ENCODE data around the gene CACNA1D.
"Not testable (repeated sequence)": the region's sequence is repeated elsewhere in the genome, so short reads cannot be mapped to it uniquely, and the experiment has no call there.

Gene CACNA1D

GRCh38 chr3:53530205-53530604 is 35.8 kb downstream of the CACNA1D start:
- no peak for FAIRE-seq

- FAIRE-seq: no peak
These were observed 37.3 kb downstream of the CACNA1D start for GRCh38 chr3:53531749-53532148.

- no peak for FAIRE-seq
These were observed 39.1 kb downstream of the CACNA1D start for GRCh38 chr3:53533472-53533871.

GRCh38 chr3:53534216-53534615 is 39.8 kb downstream of the CACNA1D start:
- no peak for FAIRE-seq

- no peak for FAIRE-seq
These were observed 40.4 kb downstream of the CACNA1D start for GRCh38 chr3:53534676-53535400.

- FAIRE-seq: no peak
These were observed 41.9 kb downstream of the CACNA1D start for GRCh38 chr3:53536282-53536681.

GRCh38 chr3:53544357-53544756 is 49.9 kb downstream of the CACNA1D start:
- no peak for FAIRE-seq

- no peak for FAIRE-seq
These were observed 51.0 kb downstream of the CACNA1D start for GRCh38 chr3:53545310-53545995.

GRCh38 chr3:53545996-53546359 is 51.6 kb downstream of the CACNA1D start:
- no peak for FAIRE-seq

- no peak for FAIRE-seq
These were observed 52.9 kb downstream of the CACNA1D start for GRCh38 chr3:53547327-53547726.

GRCh38 chr3:53550005-53550620 is 55.7 kb downstream of the CACNA1D start:
- no peak for FAIRE-seq

- FAIRE-seq: no peak
These were observed 56.9 kb downstream of the CACNA1D start for GRCh38 chr3:53551324-53551723.

- no peak for FAIRE-seq
These were observed 58.3 kb downstream of the CACNA1D start for GRCh38 chr3:53552730-53553129.

- no peak for FAIRE-seq
These were observed 58.8 kb downstream of the CACNA1D start for GRCh38 chr3:53553200-53553599.

GRCh38 chr3:53554559-53555067 is 60.2 kb downstream of the CACNA1D start:
- no peak for FAIRE-seq

GRCh38 chr3:53555068-53555588 is 60.7 kb downstream of the CACNA1D start:
- FAIRE-seq: no peak

- FAIRE-seq: no peak
These were observed 72.2 kb downstream of the CACNA1D start for GRCh38 chr3:53566461-53567145.

- no peak for FAIRE-seq
These were observed 75.7 kb downstream of the CACNA1D start for GRCh38 chr3:53570081-53570480.

- FAIRE-seq: no peak
These were observed 76.3 kb downstream of the CACNA1D start for GRCh38 chr3:53570709-53571108.

GRCh38 chr3:53571264-53571663 is 76.9 kb downstream of the CACNA1D start:
- FAIRE-seq: no peak

- FAIRE-seq: not testable (repeated sequence)
These were observed 77.8 kb downstream of the CACNA1D start for GRCh38 chr3:53572184-53572583.

- FAIRE-seq: no peak
These were observed 83.1 kb downstream of the CACNA1D start for GRCh38 chr3:53577506-53577905.

- no peak for FAIRE-seq
These were observed 85.2 kb downstream of the CACNA1D start for GRCh38 chr3:53579636-53580035.
